H1 (cell line): ENCODE measurements around the gene PITX3. TPM values are rescaled to one million over a fixed set of nuclear protein-coding genes. Genes with fewer than 3 reads are reported as not detected.

Experiments
- POLR2A ChIP-seq, 2 experiments: IDR thresholded peaks; 1 replicate in 1 of 2; 2 replicates in 1 of 2; pipeline ENCODE4 v1.6.1; 2011; ENCODE audit warnings: low read depth in 2 of 2, low read length in 2 of 2, mild to moderate bottlenecking in 2 of 2; ENCODE audit errors: control extremely low read depth in 1 of 2
- SIRT6 ChIP-seq: IDR thresholded peaks from one replicate; pipeline ENCODE4 v1.7.1; 2012; ENCODE audit warnings: low read length, inconsistent platforms
- polyA plus RNA-seq, 7 experiments: library from polyadenylated mRNA; depleted of rRNA in 3 of 7; stranded (reverse) in 5 of 7; unstranded in 2 of 7; fragments of >200 nt in 5 of 7; fragments of 200-250 nt in 2 of 7; gene quantifications; 1 replicate in 5 of 7; 2 replicates in 1 of 7; 4 replicates in 1 of 7; pipeline versions ENCODE4 v1.2.1 to v1.2.3, GENCODE V29; 2011 to 2013; ENCODE audit warnings: missing spikeins in 2 of 7, mixed read lengths in 2 of 7
- total RNA-seq: library from RNA; stranded (reverse); fragmentation: NEBNext Ultra II Directional; extraction: Animal tissue kit (Norgen Biotek cat#: 25700); gene quantifications from 2 replicates; pipeline ENCODE4 v1.2.1, GENCODE V29; 2021

The PITX3 gene
- total and polyA plus RNA-seq, 2 of the 8 experiments (the other 6 are each of a cell fraction or from before 2014, with no cell fraction given) = 0.18 to 0.41 TPM

DNA sequence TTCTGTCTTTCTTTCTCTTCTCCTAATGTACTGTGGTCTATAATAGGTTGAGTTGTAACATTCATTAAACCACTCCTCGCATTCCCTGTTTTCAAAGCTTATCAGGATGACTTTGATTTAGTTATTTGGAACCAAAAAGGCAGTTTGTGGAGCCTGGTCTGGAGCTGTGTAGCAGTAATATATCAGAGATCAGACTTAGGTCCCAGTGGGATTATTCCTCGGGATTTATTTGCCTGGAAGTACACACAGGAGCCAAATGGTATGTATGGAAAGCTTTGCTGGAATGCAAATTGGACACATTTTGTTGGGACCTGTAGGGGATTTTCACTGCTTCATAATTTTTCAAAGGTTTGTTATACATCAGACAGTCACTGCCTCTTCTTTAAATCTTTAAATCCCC, 44.9 kb upstream of the PITX3 start (continued):
- no peak for TF ChIP-seq SIRT6
- no peak for TF ChIP-seq POLR2A (IDR thresholded peaks at IDR 0.05; ENCODE audit: control extremely low read depth in 1 of 2, low read depth in 2 of 2, low read length in 2 of 2)
- TF ChIP-seq, all 59 proteins: peak for 0
